GM18507 (cell line): ENCODE data around the gene FUT2.

ENCODE experiments used
- DNase-seq: peaks from one replicate; pipeline ENCODE4 v3.0.0; 2011; ENCODE audit warnings: low read depth; ENCODE audit not compliant: insufficient read length; ENCODE audit errors: extremely low spot score
- FAIRE-seq: peaks from 2 replicates; lab custom pipeline; 2011; peaks lifted over from hg19 to GRCh38; lab: Jason Lieb, UNC

Gene FUT2

DNA sequence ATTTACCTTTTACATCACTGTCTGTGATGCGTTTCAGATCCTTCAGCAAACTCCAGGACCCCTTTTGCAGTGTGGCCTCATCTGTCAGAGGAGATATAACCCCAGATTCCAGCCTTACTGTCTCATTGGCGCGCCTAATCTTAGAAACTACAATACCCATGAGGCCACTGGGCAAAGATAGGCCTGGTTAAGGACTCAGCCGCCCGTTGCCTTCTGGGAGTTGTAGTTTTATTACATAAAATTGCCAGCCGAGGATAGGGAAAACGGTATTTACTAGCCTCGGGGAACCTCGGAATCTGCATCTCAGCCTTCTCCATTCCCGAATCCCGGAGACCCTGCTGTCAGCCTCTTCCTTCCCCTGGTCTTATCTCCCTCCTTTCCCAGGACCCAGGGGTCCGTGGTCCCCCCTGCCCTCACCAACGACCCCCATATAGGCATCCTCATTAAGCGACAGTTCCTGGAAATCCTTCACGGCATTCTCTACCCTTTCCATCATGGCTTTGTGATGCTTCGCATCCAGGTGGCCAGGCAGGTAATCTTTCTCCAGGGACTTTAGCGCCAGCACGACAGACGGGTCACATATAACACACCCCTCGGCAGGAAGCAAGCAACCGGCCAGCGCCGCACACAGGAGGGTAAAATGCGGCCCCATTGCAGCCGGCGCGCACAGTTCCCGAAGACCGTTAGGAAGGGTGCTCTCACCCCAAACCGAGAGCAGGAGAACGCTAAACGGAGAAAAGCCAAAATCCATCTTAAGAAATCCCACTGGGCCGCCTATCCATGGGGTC lies 49.6 kb downstream of the FUT2 start:
- peak; percentile 52 for FAIRE-seq
- DNase-seq, result no peak

DNA sequence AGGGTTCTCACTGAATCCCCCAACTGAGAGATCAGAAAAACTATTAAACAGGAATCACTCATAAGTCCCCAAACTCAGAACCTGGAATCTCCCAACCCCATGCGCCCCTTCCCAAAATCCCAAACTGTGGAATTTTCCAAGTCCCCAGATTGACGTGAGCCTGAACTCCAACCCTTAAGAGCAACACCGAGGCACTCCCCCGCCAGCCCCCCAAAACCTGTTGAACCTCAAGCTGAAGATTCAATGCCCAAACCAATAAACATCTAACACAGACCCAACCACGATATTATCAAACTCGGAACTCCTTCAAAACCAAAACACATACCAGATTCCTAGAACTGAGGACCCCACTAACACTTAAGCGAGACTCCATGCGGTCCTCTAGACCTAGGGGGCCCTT lies 50.3 kb downstream of the FUT2 start:
- FAIRE-seq (no peak), DNase-seq (no peak)

DNA sequence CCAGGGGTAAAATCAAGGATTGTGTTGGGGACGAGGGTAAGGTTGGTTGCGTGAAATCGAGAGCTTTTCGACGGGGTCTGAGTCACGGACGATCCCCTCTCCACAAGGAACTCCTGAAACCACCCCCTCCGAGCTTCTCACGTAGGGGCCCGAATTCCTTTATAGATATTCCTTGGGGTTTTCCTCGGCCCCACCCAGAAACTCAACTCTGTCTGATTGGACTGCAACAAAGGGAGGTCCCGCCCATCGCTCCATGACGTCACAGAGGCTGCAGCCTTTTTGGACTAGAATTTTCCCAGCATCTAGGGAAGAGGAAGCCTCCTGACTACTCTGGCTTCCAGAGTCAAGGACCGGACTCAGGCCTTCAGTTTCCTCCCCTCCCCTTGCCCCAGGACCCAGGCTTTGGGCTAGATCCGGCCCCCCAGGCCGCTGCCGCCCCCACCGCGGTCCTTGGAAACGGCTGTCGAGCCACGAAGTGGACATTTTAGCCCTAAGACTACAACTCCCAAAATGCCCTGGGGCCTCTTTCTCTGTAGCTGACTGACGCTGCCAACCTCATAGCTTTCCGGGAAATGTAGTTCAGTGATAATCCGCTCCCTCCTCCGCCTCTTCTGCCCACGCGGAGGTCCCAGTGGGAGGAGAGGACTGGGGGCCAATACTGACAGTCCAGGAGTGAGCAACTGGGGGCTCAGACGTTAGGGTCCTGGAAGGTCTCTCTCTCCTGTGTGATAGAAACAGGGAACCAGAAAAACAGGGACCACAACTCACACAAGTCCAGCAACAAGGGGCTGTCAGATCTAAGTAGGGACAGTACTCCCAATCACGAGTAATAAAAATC lies 51.2 kb downstream of the FUT2 start, which contains the start of gene IZUMO1:
IZUMO1 (minus strand) TSS at position 172 of the 838 bp plus-strand sequence. CDS start 1,050 bp downstream, outside the sequence.
- DNase-seq, result no peak
- no peak for FAIRE-seq

DNA sequence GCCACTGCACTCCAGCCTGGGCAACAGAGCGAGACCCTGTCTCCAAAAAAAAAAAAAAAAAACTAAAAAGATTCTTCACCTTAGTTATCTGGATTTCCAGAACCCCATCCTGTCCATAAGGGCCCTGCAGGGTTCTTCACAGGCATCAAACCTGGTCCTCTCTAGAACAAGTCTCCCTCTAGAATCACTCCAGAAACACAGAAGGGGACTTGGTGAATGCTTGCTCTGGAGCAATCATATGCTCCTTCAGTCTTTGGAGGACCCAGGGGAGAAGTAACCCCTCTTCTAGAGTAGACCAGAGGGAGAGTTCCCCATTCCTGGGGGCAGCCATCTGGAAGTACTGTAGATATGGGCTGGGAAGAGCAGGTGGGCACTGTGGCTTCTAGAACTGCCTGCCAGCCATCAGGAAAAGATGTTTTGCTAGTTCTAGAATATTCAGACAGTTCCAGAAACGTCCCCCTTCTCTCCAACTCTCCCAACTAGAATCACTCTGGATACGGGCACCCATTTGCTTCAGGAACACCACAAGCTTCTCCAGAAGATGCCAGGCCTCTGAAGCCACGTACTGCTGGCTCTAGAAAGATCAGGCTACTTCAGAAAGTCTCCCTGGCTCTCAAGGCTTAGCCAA lies 53.9 kb downstream of the FUT2 start:
- no peak for FAIRE-seq
- DNase-seq, result no peak

DNA sequence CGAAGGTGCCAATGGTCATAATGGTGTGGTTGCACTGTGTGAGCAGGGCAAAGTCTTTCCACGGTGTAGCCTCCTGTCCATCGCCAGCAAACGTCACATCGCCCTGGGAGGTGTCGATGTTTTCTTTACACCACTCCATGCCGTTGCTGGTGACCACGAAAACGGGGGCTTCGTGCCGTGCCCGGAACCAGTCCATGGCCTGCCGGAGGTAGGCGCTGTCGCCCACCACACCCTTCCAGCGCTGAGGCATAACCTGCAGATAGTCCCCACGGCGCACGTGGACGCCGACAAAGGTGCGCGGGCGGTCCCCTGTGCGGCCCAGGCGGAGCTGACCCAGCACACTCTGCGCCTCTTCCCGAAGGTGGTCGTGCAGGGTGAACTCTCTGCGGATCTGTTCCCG lies 54.6 kb downstream of the FUT2 start:
- FAIRE-seq (no peak), DNase-seq (no peak)

DNA sequence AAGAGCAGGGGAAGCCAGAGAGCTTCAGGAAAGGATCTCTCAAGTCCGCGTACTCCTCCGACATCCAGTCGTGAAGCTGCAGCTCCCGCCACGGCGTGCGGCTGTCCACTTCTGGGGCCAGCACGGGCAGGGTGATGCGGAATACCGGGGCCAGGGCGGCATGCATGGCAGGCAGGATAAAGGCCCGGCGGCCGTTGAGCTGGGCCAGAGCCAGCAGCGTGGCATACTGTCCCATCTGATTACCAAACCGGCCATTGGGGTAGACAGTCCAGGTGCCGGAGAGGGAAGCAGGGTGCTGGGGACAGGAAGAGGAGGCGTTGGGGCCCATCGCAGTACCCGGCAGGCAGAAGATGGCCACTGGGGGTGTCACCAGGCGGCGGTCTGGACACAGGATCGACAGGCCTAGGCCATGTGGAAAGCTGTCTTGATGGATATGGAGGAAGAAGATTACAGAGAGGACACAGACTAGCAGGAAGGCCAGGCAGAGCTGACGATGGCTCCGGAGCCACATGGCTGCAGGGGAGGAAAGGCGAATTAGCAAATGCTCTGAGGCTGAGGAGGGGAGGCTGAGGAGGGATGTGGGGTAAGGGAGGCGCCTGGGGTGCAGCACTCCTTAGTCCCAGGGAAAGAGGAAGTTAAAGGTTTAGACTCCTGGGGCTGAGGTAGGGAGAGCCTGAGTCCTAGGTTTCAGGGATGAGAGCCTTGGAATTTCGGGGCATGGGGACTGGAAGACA lies 55.2 kb downstream of the FUT2 start:
- FAIRE-seq, result no peak
- DNase-seq, result no peak

DNA sequence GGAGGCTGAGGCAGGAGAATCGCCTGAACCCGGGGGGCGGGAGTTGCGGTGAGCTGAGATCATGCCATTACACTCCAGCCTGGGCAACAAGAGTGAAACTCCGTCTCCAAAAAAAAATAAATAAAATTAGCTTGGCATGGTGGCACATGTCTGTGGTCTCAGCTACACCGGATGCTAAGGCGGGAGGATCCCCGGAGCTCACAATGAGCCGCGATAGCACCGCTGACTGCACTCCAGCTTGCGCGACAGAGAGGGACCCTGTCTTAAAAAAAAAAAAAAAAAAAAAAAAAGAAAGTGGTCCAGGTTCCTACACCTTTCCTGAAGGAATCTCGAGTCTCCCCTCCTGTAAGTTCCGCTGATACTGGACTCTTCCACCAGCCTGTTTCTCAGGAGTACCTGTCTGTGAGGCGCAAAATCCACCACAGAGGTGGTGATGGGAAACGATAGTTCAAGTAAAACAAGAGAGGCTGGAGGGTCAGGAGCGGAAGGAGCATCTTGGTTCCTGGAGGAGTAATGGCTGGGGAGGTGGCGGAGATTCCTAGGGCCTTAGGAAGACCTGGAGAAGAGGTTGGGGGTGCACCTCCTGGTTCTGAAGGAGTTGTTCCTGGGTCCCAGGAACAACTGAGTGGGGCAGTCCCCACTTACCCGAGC lies 56.2 kb downstream of the FUT2 start:
- FAIRE-seq (no peak), DNase-seq (no peak)

DNA sequence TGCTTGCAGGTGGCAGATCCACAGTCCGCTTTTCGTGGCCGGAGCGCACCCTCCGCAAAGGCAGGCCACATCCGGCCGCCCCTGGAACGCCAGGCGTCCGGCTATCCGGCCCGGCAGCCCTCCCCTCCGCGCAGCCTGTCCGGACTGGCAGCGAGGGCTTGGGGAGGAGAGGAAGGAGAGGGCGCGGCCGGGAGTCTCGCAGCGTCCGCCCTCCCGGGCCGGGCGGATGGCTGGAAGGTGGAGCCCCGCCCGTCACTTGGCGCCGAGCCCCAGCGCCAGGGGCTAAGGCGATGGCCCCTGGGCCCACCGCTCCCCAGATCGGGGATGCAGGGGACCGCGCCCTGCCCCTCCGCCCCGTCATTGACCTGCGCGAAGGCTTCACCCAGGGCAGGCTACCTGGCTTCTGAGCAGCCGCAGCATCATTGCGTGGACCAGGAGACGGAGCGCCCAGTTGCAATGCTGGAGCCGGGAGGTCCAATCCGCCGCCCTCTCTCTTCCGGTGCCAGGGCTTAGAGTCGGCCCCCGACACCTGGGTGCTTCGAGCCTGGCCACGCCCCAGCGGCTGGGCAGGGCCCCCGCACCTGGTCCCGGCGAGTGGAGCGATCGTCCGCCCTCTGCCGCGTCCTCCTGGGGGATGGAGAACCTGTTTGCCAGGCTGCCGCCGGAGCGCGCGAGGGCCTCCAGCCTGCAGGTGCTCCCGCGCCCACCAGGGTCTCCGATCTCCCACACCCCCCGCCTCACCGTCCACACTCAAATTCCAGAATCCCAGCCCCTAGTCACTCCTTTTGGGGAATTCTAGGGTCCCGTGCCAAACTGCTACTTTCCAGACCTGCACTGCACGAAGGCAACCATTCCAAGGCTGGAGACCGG lies 57.0 kb downstream of the FUT2 start, which contains the start of gene FUT1:
FUT1 (minus strand) TSS at position 146 of the 870 bp plus-strand sequence. CDS start 1,360 bp downstream, outside the sequence.
- DNase-seq (no peak), FAIRE-seq (no peak)

DNA sequence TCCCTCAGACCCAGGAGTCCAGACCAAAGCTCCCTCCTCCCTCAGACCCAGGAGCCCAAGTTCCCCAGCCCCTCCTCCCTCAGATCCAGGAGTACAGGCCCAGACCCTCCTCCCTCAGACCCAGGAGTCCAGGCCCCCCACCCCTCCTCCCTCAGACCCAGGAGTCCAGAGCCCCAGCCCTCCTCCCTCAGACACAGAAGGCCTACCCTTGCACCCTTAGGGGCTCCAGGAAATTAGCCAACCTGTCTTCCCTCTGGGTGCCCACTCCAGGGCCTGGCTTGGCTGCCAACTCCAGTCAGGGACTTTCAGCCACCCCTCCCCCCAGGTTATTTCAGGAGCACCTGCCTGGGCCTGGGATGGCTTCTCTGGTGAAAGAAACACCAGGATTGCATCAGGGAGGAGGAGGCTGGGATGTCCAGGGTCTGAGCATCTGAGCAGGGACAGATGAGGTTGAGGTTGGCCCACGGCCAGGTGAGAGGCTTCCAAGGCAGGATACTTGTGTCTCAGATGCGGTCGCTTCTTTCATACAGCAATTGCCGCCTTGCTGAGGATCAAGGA lies 59.4 kb downstream of the FUT2 start, which contains the start of gene FGF21:
FGF21 (plus strand) TSS at position 441 of the 558 bp plus-strand sequence. CDS start 713 bp downstream, outside the sequence.
- DNase-seq, result no peak
- FAIRE-seq, result no peak
